GM18526 (cell line): ENCODE data around the gene PPM1N.

Experiments used
- POLR2A ChIP-seq: IDR thresholded peaks from 3 replicates; pipeline ENCODE4 v1.6.1; 2011; ENCODE audit not compliant: insufficient read length; ENCODE audit errors: extremely low read depth

Gene PPM1N

GRCh38 chr19:45467456-45468158 lies 30.6 kb upstream of the PPM1N start, which contains the start of gene FOSB:
FOSB (plus strand) TSS chr19:45467996; CDS start chr19:45468587, 591 bp downstream.
- TF ChIP-seq POLR2A = peak; percentile 47

GRCh38 chr19:45468159-45468651 lies 30.0 kb upstream of the PPM1N start:
- TF ChIP-seq POLR2A = no peak

- TF ChIP-seq POLR2A = no peak
Observed at GRCh38 chr19:45468803-45469131, 29.5 kb upstream of the PPM1N start.

GRCh38 chr19:45469132-45469944 lies 28.9 kb upstream of the PPM1N start:
- TF ChIP-seq POLR2A = peak; percentile 52

- no peak for TF ChIP-seq POLR2A
Observed at GRCh38 chr19:45469945-45470761, 28.1 kb upstream of the PPM1N start.

GRCh38 chr19:45470762-45471081 lies 27.5 kb upstream of the PPM1N start:
- TF ChIP-seq POLR2A = no peak

GRCh38 chr19:45471111-45471930 lies 26.9 kb upstream of the PPM1N start:
- TF ChIP-seq POLR2A = no peak

- TF ChIP-seq POLR2A = no peak
Observed at GRCh38 chr19:45471931-45472562, 26.2 kb upstream of the PPM1N start.

- TF ChIP-seq POLR2A = no peak
Observed at GRCh38 chr19:45472563-45473366, 25.5 kb upstream of the PPM1N start.

- no peak for TF ChIP-seq POLR2A
Observed at GRCh38 chr19:45473367-45473681, 24.9 kb upstream of the PPM1N start.

GRCh38 chr19:45473682-45474605 lies 24.3 kb upstream of the PPM1N start:
- TF ChIP-seq POLR2A = no peak

- no peak for TF ChIP-seq POLR2A
Observed at GRCh38 chr19:45474606-45475521, 23.4 kb upstream of the PPM1N start.
